ENCODE measurements around the gene ZBTB46.

- TF ChIP-seq, protein P1, sequence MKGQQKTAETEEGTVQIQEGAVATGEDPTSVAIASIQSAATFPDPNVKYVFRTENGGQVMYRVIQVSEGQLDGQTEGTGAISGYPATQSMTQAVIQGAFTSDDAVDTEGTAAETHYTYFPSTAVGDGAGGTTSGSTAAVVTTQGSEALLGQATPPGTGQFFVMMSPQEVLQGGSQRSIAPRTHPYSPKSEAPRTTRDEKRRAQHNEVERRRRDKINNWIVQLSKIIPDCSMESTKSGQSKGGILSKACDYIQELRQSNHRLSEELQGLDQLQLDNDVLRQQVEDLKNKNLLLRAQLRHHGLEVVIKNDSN (IDR thresholded peaks at IDR 0.05; ENCODE audit: borderline replicate concordance, extremely low read length, insufficient read depth, low read depth, low read length): no peak
- no peak for TF ChIP-seq FOXM1 (IDR thresholded peaks at IDR 0.05; ENCODE audit: low read depth, low read length)
- TF ChIP-seq ATF7 (IDR thresholded peaks at IDR 0.05; ENCODE audit: low read depth): no peak
- TF ChIP-seq, protein P2, sequence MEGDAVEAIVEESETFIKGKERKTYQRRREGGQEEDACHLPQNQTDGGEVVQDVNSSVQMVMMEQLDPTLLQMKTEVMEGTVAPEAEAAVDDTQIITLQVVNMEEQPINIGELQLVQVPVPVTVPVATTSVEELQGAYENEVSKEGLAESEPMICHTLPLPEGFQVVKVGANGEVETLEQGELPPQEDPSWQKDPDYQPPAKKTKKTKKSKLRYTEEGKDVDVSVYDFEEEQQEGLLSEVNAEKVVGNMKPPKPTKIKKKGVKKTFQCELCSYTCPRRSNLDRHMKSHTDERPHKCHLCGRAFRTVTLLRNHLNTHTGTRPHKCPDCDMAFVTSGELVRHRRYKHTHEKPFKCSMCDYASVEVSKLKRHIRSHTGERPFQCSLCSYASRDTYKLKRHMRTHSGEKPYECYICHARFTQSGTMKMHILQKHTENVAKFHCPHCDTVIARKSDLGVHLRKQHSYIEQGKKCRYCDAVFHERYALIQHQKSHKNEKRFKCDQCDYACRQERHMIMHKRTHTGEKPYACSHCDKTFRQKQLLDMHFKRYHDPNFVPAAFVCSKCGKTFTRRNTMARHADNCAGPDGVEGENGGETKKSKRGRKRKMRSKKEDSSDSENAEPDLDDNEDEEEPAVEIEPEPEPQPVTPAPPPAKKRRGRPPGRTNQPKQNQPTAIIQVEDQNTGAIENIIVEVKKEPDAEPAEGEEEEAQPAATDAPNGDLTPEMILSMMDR (IDR thresholded peaks at IDR 0.05 in 2 of 3, conservative IDR thresholded peaks at IDR 0.05 in 1 of 3; ENCODE audit: control insufficient read depth in 2 of 3, extremely low read depth in 1 of 3, insufficient read depth in 1 of 3, low read depth in 3 of 3, low read length in 3 of 3): no peak
- TF ChIP-seq POLR2AphosphoS5 (IDR thresholded peaks at IDR 0.05; ENCODE audit: low read length): no peak
- TF ChIP-seq, protein P3, sequence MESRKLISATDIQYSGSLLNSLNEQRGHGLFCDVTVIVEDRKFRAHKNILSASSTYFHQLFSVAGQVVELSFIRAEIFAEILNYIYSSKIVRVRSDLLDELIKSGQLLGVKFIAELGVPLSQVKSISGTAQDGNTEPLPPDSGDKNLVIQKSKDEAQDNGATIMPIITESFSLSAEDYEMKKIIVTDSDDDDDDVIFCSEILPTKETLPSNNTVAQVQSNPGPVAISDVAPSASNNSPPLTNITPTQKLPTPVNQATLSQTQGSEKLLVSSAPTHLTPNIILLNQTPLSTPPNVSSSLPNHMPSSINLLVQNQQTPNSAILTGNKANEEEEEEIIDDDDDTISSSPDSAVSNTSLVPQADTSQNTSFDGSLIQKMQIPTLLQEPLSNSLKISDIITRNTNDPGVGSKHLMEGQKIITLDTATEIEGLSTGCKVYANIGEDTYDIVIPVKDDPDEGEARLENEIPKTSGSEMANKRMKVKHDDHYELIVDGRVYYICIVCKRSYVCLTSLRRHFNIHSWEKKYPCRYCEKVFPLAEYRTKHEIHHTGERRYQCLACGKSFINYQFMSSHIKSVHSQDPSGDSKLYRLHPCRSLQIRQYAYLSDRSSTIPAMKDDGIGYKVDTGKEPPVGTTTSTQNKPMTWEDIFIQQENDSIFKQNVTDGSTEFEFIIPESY (IDR thresholded peaks at IDR 0.05): no peak
- TF ChIP-seq ASH2L (IDR thresholded peaks at IDR 0.05; ENCODE audit: borderline replicate concordance, low read depth): no peak
- no peak for TF ChIP-seq USF2 (IDR thresholded peaks at IDR 0.05; ENCODE audit: borderline replicate concordance, low read depth, low read length)
- no peak for TF ChIP-seq REST (IDR thresholded peaks at IDR 0.05; ENCODE audit: low read depth, low read length)
- TF ChIP-seq TCF12 (IDR thresholded peaks at IDR 0.05; ENCODE audit: low read depth, low read length): no peak
- no peak for TF ChIP-seq RCOR1 (conservative IDR thresholded peaks at IDR 0.05; ENCODE audit: low read depth, low read length)
- no peak for TF ChIP-seq CREM (IDR thresholded peaks at IDR 0.05; ENCODE audit: low read depth)
These were observed 81.2 kb downstream of the ZBTB46 start for GRCh38 chr20:63749597-63750508.

Data from GM12878 (cell line).